Measurements from ENCODE around the gene C1orf105.

Gene C1orf105

DNA sequence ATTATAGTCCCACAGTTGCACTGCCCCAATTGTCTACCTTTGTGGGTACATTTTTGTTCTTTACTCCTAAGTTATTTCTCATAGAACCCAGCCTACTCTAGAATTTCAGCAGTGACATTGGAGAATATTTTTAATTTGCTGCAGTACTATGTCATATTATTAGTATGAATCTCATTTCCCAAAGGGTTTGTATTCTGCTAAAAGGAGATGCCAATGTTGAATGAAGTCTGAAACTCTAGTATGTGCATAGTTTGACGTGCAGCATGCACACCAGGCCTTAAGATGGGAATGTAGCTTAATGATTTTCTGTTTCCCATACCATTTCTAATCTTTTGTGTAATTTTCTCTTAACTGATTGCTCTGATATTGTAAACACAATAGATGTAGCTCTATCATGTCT lies 10.5 kb upstream of the C1orf105 start:
- H3K36me3 ChIP-seq (ENCODE audit: control insufficient read depth, low read depth, low read length), result no peaks in the 10 kb centered on the region
- H3K4me1 ChIP-seq (ENCODE audit: control insufficient read depth, low read depth, low read length), result no peaks in the 10 kb centered on the region
- H3K9ac ChIP-seq (ENCODE audit: low read length), result no peak overlapping the region
- H3K27ac ChIP-seq (ENCODE audit: low read length), result no peak overlapping the region
- H3K9me3 ChIP-seq (ENCODE audit: control insufficient read depth, low read depth, low read length), result no peaks in the 10 kb centered on the region
- no peaks in the 10 kb centered on the region for H3K27me3 ChIP-seq (ENCODE audit: control insufficient read depth, insufficient read depth, low read length)
- H3K4me3 ChIP-seq (ENCODE audit: low read length), result no peak overlapping the region

DNA sequence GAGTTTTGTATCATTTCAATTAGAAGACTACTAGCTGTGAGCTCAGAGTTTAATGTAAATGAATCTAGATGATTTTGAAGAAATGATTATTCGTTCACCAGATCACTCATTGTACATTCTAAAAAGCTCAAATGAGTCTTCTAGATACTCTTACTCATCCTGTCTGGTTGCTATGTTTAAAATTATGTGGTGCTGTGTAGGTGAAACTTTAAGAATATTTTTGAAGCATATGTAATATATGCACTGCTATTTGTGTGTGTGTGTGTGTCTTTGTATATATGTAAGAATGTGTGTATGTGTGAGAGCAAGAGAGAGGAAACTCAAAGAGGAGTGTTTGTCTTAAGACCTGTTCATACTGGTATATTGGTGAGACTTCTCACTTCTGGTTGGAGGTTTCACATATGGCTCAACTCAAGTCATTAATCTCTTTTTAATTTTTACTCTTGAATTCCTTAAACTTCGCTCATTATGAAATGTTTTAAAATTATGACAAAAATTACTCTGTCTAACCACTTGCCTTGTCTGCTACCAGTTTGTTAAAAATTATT lies 8.6 kb upstream of the C1orf105 start:
- Histone ChIP-seq H3K4me3 (ENCODE audit: low read length) (no peak overlapping the region), H3K9me3 (ENCODE audit: control insufficient read depth, low read depth, low read length) (no peaks in the 10 kb centered on the region), H3K4me1 (ENCODE audit: control insufficient read depth, low read depth, low read length) (no peaks in the 10 kb centered on the region), H3K9ac (ENCODE audit: low read length) (no peak overlapping the region), H3K27me3 (ENCODE audit: control insufficient read depth, insufficient read depth, low read length) (no peaks in the 10 kb centered on the region), H3K27ac (ENCODE audit: low read length) (no peak overlapping the region), H3K36me3 (ENCODE audit: control insufficient read depth, low read depth, low read length) (no peaks in the 10 kb centered on the region)

DNA sequence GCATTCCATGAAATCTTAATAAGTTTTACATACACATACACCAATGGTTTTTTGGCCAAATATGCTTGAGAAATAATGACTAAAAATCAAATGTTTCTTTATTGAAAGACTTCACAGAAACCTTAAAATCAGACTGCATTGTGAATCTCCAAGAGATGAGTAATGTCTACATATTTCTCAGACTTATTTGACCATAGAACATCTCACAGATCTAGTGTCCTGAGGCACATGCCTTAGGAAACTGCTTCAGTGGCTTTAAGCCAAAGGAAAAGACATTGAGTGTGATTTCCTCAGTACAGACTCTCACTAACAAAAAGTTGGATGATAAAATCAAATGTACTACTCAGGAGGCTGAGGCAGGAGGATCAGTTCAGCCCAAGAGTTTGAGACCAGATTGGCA lies 6.2 kb upstream of the C1orf105 start:
- Histone ChIP-seq H3K4me3 (ENCODE audit: low read length) (no peak overlapping the region), H3K27me3 (ENCODE audit: control insufficient read depth, insufficient read depth, low read length) (no peaks in the 10 kb centered on the region), H3K9me3 (ENCODE audit: control insufficient read depth, low read depth, low read length) (no peaks in the 10 kb centered on the region), H3K36me3 (ENCODE audit: control insufficient read depth, low read depth, low read length) (no peaks in the 10 kb centered on the region), H3K4me1 (ENCODE audit: control insufficient read depth, low read depth, low read length) (peaks cover 9% of the 10 kb centered on the region), H3K27ac (ENCODE audit: low read length) (no peak overlapping the region), H3K9ac (ENCODE audit: low read length) (no peak overlapping the region)

DNA sequence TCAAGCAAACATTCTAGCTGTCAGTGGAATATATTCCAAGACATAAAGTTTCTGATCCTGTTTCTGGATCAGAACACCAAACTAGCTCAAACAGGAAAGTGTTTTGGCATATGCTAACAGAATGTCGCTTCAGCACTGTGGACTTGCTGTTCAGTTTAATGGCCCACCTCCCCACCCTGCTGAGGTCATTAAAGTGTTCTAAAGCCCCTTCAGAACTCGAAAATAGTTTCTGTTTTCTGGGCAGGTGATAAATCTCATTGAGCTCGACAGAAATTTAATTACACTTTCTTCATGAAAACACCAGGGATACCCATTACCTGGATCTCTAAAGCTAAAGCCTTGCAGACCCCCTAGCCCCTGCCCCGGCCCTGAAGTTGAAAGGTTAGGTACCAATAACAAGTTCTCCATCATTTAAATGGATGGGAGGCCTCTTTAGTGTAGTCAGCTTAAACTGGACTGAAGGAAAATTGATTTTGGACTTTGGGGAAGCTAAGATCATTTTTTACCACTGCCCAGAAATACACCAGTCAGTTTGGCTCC lies 3.9 kb upstream of the C1orf105 start:
- no peaks in the 10 kb centered on the region for H3K27me3 ChIP-seq (ENCODE audit: control insufficient read depth, insufficient read depth, low read length)
- H3K9me3 ChIP-seq (ENCODE audit: control insufficient read depth, low read depth, low read length), result no peaks in the 10 kb centered on the region
- no peak overlapping the region for H3K4me3 ChIP-seq (ENCODE audit: low read length)
- H3K9ac ChIP-seq (ENCODE audit: low read length), result no peak overlapping the region
- no peaks in the 10 kb centered on the region for H3K36me3 ChIP-seq (ENCODE audit: control insufficient read depth, low read depth, low read length)
- H3K4me1 ChIP-seq (ENCODE audit: control insufficient read depth, low read depth, low read length), result peaks cover 10% of the 10 kb centered on the region
- H3K27ac ChIP-seq (ENCODE audit: low read length), result no peak overlapping the region

DNA sequence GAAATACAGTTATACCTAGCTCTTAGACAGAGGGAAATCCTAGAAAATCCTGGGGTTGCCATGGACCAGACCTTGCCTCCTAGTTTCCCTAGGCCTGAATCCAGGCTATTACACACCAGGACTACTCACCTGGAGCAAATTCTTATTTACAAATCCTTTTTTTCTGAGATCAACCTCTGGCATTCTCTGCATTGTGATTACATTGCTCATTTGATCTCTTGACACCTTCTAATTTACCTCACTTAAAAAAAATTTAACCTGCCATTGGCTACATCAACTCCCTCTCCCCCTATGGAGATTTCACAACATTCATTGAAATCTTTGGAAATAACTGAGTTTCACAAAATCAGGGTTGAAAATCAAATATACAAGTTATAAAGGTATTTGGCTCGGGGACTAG lies 2.9 kb upstream of the C1orf105 start:
- Histone ChIP-seq H3K9me3 (ENCODE audit: control insufficient read depth, low read depth, low read length) (no peaks in the 10 kb centered on the region), H3K27me3 (ENCODE audit: control insufficient read depth, insufficient read depth, low read length) (no peaks in the 10 kb centered on the region), H3K27ac (ENCODE audit: low read length) (no peak overlapping the region), H3K9ac (ENCODE audit: low read length) (no peak overlapping the region), H3K4me3 (ENCODE audit: low read length) (no peak overlapping the region), H3K4me1 (ENCODE audit: control insufficient read depth, low read depth, low read length) (peaks cover 14% of the 10 kb centered on the region), H3K36me3 (ENCODE audit: control insufficient read depth, low read depth, low read length) (no peaks in the 10 kb centered on the region)

DNA sequence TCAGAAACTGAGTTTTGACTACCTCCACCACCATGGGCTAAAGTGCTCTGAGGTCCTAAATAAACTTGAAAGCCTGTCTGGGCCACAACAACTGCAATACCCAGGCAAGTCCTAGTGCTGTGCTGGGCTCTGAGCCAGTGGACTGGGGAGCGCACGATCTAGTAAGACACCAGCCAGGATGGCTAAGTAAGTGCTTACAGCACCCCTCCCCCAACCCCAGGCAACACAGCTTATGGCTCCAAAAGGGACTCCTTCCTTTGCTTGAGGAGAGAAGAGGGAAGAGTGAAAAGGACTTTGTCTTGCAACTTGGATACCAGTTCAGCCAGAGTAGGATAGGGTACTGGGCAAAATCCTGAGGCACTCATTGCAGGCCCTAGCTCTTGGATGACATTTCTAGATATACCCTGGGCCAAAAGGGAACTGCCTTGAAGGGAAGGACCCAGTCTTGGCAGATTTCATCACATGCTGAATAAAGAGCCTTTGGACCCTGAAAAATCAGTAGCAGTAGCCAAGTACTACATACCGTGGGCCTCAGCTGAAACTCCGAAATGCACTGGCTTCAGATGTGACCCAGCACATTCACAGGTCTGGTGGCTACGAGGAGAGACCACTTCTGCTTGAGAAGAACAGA lies 1.6 kb downstream of the C1orf105 start:
- Histone ChIP-seq H3K4me1 (ENCODE audit: control insufficient read depth, low read depth, low read length) (peaks cover 14% of the 10 kb centered on the region), H3K9me3 (ENCODE audit: control insufficient read depth, low read depth, low read length) (no peaks in the 10 kb centered on the region), H3K36me3 (ENCODE audit: control insufficient read depth, low read depth, low read length) (no peaks in the 10 kb centered on the region), H3K27me3 (ENCODE audit: control insufficient read depth, insufficient read depth, low read length) (no peaks in the 10 kb centered on the region), H3K9ac (ENCODE audit: low read length) (no peak overlapping the region), H3K27ac (ENCODE audit: low read length) (no peak overlapping the region), H3K4me3 (ENCODE audit: low read length) (no peak overlapping the region)

DNA sequence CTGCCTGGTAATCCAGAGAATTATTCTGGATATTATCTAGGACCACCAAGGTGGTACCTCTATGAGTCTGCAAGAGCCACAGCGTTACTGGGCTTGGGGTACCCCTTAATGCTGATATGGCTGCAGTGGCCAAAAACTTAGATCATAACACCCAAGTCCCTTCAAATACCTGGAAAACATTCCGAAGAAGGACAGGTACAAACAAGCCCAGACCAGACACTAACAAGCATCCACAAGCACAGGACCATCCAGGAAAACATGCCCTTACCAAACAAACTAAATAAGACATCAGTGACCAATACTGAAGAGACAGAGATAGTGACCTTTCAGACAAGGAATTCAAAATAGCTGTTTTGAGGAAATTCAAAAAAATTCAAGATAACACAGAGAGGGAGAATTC lies 2.9 kb downstream of the C1orf105 start:
- Histone ChIP-seq H3K4me3 (ENCODE audit: low read length) (no peak overlapping the region), H3K9ac (ENCODE audit: low read length) (no peak overlapping the region), H3K27ac (ENCODE audit: low read length) (no peak overlapping the region), H3K4me1 (ENCODE audit: control insufficient read depth, low read depth, low read length) (peaks cover 7% of the 10 kb centered on the region), H3K36me3 (ENCODE audit: control insufficient read depth, low read depth, low read length) (no peaks in the 10 kb centered on the region), H3K9me3 (ENCODE audit: control insufficient read depth, low read depth, low read length) (no peaks in the 10 kb centered on the region), H3K27me3 (ENCODE audit: control insufficient read depth, insufficient read depth, low read length) (no peaks in the 10 kb centered on the region)

DNA sequence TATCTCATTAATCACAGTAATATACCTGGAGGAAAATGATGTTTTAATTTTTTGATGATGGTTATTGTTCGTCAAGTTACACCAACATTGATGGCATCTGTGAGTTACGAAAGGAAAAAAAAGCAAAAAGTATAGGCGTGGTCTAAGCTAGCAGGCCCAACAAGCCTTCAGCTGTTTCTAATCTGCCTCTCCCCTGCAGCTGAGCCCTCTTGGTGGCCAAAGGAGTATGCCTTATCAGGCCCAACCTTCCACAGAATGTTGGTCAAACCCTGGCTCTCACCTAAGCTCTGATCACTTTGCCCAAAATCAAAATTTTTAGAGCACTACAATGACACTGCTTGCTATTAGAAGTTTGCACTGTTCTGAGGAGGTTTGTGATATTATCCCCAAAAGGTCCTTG lies 4.9 kb downstream of the C1orf105 start:
- no peaks in the 10 kb centered on the region for H3K36me3 ChIP-seq (ENCODE audit: control insufficient read depth, low read depth, low read length)
- H3K9me3 ChIP-seq (ENCODE audit: control insufficient read depth, low read depth, low read length), result no peaks in the 10 kb centered on the region
- no peak overlapping the region for H3K27ac ChIP-seq (ENCODE audit: low read length)
- H3K9ac ChIP-seq (ENCODE audit: low read length), result no peak overlapping the region
- H3K4me3 ChIP-seq (ENCODE audit: low read length), result no peak overlapping the region
- H3K27me3 ChIP-seq (ENCODE audit: control insufficient read depth, insufficient read depth, low read length), result no peaks in the 10 kb centered on the region
- H3K4me1 ChIP-seq (ENCODE audit: control insufficient read depth, low read depth, low read length), result peaks cover 4% of the 10 kb centered on the region

DNA sequence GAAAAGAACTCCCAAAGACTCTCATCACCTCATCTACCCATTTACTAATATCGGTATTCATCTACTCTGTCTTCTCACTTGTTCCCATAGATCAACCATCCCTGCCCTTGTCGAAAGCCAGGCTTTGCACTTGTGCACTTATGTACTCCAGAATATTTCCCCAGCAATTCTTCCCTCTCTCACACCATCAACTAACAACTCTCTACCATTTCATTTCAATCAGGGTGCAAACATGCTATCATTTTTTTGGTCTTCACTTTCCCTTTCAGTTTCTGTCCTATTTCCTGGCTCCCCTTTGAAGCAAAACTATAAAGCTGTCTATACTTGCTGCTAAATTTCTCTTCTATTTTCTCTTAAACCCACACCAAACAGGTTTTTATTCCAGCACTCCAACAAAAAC lies 6.7 kb downstream of the C1orf105 start:
- Histone ChIP-seq H3K9me3 (ENCODE audit: control insufficient read depth, low read depth, low read length) (no peaks in the 10 kb centered on the region), H3K4me1 (ENCODE audit: control insufficient read depth, low read depth, low read length) (peaks cover 3% of the 10 kb centered on the region), H3K36me3 (ENCODE audit: control insufficient read depth, low read depth, low read length) (no peaks in the 10 kb centered on the region), H3K27me3 (ENCODE audit: control insufficient read depth, insufficient read depth, low read length) (no peaks in the 10 kb centered on the region), H3K4me3 (ENCODE audit: low read length) (no peak overlapping the region), H3K9ac (ENCODE audit: low read length) (no peak overlapping the region), H3K27ac (ENCODE audit: low read length) (no peak overlapping the region)

DNA sequence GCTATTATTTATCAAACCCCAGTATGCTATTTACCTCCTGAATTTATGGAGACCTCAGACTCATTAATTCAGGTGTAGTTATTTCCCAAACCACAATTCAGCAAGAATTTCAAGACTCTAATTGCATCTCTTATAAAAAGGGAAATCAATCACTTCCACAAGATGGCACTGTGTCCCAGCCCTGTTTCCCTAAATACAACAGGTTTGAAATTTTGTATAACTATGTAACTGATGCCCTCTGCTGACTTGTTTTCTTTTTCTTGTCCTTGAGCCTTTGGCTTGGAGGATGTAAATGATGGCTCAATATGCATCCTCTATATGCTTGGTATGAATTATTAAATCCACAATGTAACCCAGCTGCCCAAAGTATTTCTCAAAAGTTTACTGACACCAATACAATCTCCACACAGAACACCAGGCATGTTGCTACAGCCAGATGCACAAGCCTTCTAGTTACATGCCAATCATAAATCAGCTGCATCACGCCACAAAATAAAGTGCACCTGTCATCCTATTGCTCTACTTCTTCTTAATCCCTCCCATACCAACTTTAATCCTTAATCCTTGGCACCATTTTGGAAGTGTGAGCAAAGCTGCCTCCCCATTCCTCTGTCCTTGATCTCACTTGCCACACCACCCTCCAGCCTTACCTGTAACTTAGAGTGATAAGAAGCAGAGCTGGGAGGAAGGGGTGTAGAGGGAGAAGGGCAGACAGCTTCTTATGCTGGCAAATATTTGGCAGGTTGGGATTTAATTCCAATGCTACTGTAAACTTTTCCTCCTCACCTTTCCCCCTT lies 9.0 kb downstream of the C1orf105 start:
- no peaks in the 10 kb centered on the region for H3K27me3 ChIP-seq (ENCODE audit: control insufficient read depth, insufficient read depth, low read length)
- peaks cover 3% of the 10 kb centered on the region for H3K4me1 ChIP-seq (ENCODE audit: control insufficient read depth, low read depth, low read length)
- H3K27ac ChIP-seq (ENCODE audit: low read length), result no peak overlapping the region

DNA sequence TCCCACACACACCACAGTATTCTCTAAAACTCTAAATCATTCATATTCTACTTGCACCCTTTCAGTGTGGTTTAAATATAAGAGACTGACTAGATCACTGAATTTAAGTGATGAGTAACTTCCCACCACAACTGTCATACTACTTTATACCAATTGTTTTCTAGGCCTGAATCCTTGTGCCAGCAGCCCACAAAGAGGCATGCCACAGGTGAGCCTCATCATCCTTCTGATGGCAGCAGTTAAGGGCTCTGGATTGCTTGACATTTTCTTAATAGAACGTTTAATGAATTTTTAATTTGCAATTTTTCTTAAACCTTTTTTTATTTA lies 9.6 kb downstream of the C1orf105 start:
- H3K9ac ChIP-seq (ENCODE audit: low read length), result no peak overlapping the region
- no peak overlapping the region for H3K4me3 ChIP-seq (ENCODE audit: low read length)
- no peaks in the 10 kb centered on the region for H3K36me3 ChIP-seq (ENCODE audit: control insufficient read depth, low read depth, low read length)
- no peak overlapping the region for H3K27ac ChIP-seq (ENCODE audit: low read length)
- H3K4me1 ChIP-seq (ENCODE audit: control insufficient read depth, low read depth, low read length), result peaks cover 3% of the 10 kb centered on the region
- H3K9me3 ChIP-seq (ENCODE audit: control insufficient read depth, low read depth, low read length), result no peaks in the 10 kb centered on the region
- H3K27me3 ChIP-seq (ENCODE audit: control insufficient read depth, insufficient read depth, low read length), result no peaks in the 10 kb centered on the region

More for the DNA sequence above, 9.0 kb downstream of the C1orf105 start:
- H3K9me3 ChIP-seq (ENCODE audit: control insufficient read depth, low read depth, low read length), result no peaks in the 10 kb centered on the region
- no peak overlapping the region for H3K4me3 ChIP-seq (ENCODE audit: low read length)
- no peaks in the 10 kb centered on the region for H3K36me3 ChIP-seq (ENCODE audit: control insufficient read depth, low read depth, low read length)
- H3K9ac ChIP-seq (ENCODE audit: low read length), result no peak overlapping the region

DNA sequence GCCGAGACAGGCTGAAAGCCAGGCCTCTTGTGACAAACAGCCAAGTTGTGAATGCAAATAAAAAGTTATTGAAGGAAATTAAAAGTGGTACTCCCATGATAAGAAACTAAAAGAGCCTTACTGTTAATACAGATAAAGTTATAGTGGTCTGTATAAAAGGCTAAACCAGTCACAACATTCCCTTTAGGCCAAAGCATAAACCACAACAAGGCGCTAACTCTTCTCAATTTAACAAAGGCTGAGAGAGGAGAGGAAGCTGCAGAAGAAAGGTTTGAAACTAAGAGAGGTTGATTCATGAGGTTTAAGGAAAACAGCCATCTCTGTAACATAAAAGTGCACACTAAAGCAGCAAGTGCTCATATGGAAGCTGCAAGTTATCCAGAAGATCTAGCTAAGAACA lies 10.7 kb downstream of the C1orf105 start:
- no peaks in the 10 kb centered on the region for H3K9me3 ChIP-seq (ENCODE audit: control insufficient read depth, low read depth, low read length)
- no peak overlapping the region for H3K4me3 ChIP-seq (ENCODE audit: low read length)
- H3K9ac ChIP-seq (ENCODE audit: low read length), result no peak overlapping the region
- no peak overlapping the region for H3K27ac ChIP-seq (ENCODE audit: low read length)
- H3K36me3 ChIP-seq (ENCODE audit: control insufficient read depth, low read depth, low read length), result no peaks in the 10 kb centered on the region
- H3K4me1 ChIP-seq (ENCODE audit: control insufficient read depth, low read depth, low read length), result peaks cover 3% of the 10 kb centered on the region
- H3K27me3 ChIP-seq (ENCODE audit: control insufficient read depth, insufficient read depth, low read length), result no peaks in the 10 kb centered on the region

All from iPS-18a (cell line).